Measurements from ENCODE around the gene DEFB114.

DNA sequence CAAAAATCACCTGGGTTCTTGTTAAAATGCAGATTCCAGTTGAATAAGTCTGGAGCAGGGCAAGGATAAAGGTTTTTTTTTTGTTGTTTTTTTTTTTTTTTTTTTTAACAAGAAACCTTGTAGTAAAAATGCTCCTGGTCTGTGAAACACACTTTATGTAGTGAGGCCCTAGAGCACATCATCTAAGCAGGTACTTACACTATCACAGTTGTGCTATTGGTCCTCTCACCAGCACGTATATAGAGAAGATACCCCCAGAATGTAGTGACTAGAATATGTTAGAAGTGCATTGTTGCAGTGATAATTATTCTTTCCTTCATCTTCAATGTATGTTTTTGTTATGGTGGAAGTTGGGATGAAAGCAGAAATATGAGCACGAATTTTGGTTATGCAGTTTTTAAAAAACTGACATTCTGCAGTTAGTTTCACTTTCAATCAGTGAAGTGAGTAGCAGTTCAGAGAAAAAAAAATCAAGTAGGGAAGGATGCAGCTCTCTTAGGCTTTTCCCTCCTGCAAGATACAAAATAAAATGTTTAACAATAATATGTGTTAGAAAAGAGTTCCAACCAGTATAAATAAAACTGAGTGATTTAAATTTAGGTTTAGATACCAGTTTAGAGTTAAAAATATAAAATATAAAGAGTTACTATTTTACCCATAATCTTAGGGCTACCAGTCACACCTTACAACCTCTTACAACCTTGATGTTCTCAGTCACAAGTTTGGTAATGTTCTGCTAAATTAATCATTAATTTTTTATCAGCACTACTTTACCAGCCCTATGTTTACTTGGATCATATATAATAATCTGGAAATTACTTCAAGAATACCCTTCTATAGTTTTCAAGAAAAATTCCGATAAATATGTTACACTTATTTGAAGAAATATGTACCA is 14.6 kb upstream of the DEFB114 start:
- TF ChIP-seq POLR2A (IDR thresholded peaks at IDR 0.05) = no peak
- TF ChIP-seq, protein P1, sequence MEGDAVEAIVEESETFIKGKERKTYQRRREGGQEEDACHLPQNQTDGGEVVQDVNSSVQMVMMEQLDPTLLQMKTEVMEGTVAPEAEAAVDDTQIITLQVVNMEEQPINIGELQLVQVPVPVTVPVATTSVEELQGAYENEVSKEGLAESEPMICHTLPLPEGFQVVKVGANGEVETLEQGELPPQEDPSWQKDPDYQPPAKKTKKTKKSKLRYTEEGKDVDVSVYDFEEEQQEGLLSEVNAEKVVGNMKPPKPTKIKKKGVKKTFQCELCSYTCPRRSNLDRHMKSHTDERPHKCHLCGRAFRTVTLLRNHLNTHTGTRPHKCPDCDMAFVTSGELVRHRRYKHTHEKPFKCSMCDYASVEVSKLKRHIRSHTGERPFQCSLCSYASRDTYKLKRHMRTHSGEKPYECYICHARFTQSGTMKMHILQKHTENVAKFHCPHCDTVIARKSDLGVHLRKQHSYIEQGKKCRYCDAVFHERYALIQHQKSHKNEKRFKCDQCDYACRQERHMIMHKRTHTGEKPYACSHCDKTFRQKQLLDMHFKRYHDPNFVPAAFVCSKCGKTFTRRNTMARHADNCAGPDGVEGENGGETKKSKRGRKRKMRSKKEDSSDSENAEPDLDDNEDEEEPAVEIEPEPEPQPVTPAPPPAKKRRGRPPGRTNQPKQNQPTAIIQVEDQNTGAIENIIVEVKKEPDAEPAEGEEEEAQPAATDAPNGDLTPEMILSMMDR (IDR thresholded peaks at IDR 0.05) = no peak

All from gastroesophageal sphincter (tissue), 3 donors.